K562 (cell line): ENCODE measurements around the gene SLC25A10. TPM values are rescaled to one million over a fixed set of nuclear protein-coding genes. Genes with fewer than 3 reads are reported as not detected.

Experiments used
- BHLHE40 ChIP-seq: IDR thresholded peaks from 2 replicates; pipeline ENCODE4 v1.6.1; 2011; ENCODE audit warnings: low read length, improper control_type of control experiment
- BRD4 ChIP-seq: fragments of 200-600 bp; sonication (generic); IDR thresholded peaks from 2 replicates; pipeline ENCODE4 v1.6.1; 2017; ENCODE audit warnings: inconsistent platforms
- CBFB ChIP-seq: sonication (generic); formaldehyde crosslinking; IDR thresholded peaks from 2 replicates; pipeline ENCODE4 v1.4.0; 2020; ENCODE audit warnings: mild to moderate bottlenecking, missing genetic modification reagents
- CEBPG ChIP-seq, 3 experiments: fragments of 200-800 bp in 1 of 3; sonication (Bioruptor generic) in 1 of 3; sonication (generic) in 1 of 3; formaldehyde crosslinking in 1 of 3; IDR thresholded peaks in 2 of 3; conservative IDR thresholded peaks in 1 of 3; 2 replicates each; pipeline versions ENCODE4 v1.6.1 to v1.8.0; 2016 to 2022; ENCODE audit warnings: missing compliant biosample characterization in 2 of 3, missing genetic modification characterization in 2 of 3, mild to moderate bottlenecking in 1 of 3, missing genetic modification reagents in 1 of 3
- ERF ChIP-seq: fragments of 450-650 bp; formaldehyde crosslinking; IDR thresholded peaks from 2 replicates; pipeline ENCODE4 v1.4.0; 2020; ENCODE audit warnings: mild to moderate bottlenecking, mixed read lengths
- HMGN3 ChIP-seq: IDR thresholded peaks from 2 replicates; pipeline ENCODE4 v1.6.1; 2011; ENCODE audit warnings: borderline replicate concordance, low read depth, mild to moderate bottlenecking, mixed read lengths, low read length; ENCODE audit not compliant: insufficient read length; ENCODE audit errors: extremely low read depth
- LEF1 ChIP-seq: fragments of 450-650 bp; IDR thresholded peaks from 2 replicates; pipeline ENCODE4 v1.6.1; 2016; ENCODE audit warnings: mild to moderate bottlenecking
- MTA2 ChIP-seq: fragments of 450-650 bp; IDR thresholded peaks from 2 replicates; pipeline ENCODE4 v1.6.1; 2016; ENCODE audit warnings: low read depth
- OTX1 ChIP-seq: fragments of 450-650 bp; formaldehyde crosslinking; IDR thresholded peaks from 2 replicates; pipeline ENCODE4 v1.4.0; 2022; ENCODE audit warnings: mild to moderate bottlenecking
- POLR2AphosphoS2 ChIP-seq: IDR thresholded peaks from 2 replicates; pipeline ENCODE4 v1.6.1; 2012; ENCODE audit warnings: low read length, improper control_type of control experiment
- RBM39 ChIP-seq: fragments of 200-400 bp; formaldehyde crosslinking; optimal IDR thresholded peaks from 2 replicates; pipeline ENCODE3; 2018; ENCODE audit warnings: low read depth, low read length
- RUNX1 ChIP-seq: sonication (generic); IDR thresholded peaks from 2 replicates; pipeline ENCODE4 v1.6.1; 2016; ENCODE audit warnings: antibody characterized with exemption, low read depth
- SAFB2 ChIP-seq: fragments of 200-400 bp; formaldehyde crosslinking; IDR thresholded peaks from 2 replicates; pipeline ENCODE4 v1.6.1; 2018; ENCODE audit warnings: borderline replicate concordance, low read length, low read depth, moderate library complexity; ENCODE audit not compliant: severe bottlenecking
- SUPT5H ChIP-seq: fragments of 450-650 bp; IDR thresholded peaks from 2 replicates; pipeline ENCODE4 v1.6.1; 2016
- TBP ChIP-seq: optimal IDR thresholded peaks from 2 replicates; pipeline ENCODE3; 2011; ENCODE audit warnings: low read depth, low read length, improper control_type of control experiment
- WHSC1 ChIP-seq: IDR thresholded peaks from one replicate; pipeline ENCODE4 v1.6.1; 2012; ENCODE audit warnings: low read length, control low read depth, inconsistent platforms
- ZFX ChIP-seq: sonication (generic); formaldehyde crosslinking; IDR thresholded peaks from 2 replicates; pipeline ENCODE4 v1.8.0; 2022; ENCODE audit warnings: mild to moderate bottlenecking, missing genetic modification reagents, moderate library complexity
- polyA plus RNA-seq, 8 experiments: library from polyadenylated mRNA; depleted of rRNA in 4 of 8; stranded (reverse) in 5 of 8; unstranded in 3 of 8; fragments of >200 nt; fragmentation: Nextera tagmentation in 2 of 8; fragmentation: Illumina TruSeq in 1 of 8; extraction: Ambion mirVana in 2 of 8; extraction: Trizol in 1 of 8; gene quantifications; 2 replicates each; pipeline versions ENCODE4 v1.2.1 to v1.2.3, GENCODE V29; 2011 to 2014; ENCODE audit warnings: inconsistent platforms in 1 of 8, missing spikeins in 1 of 8
- total RNA-seq, 7 experiments: library from RNA; depleted of rRNA in 6 of 7; stranded (reverse); fragments of >200 nt in 6 of 7; fragmentation: Illumina TruSeq in 2 of 7; extraction: Trizol in 2 of 7; gene quantifications; 2 replicates each; pipeline versions ENCODE4 v1.2.1 to v1.2.3, GENCODE V29; 2011 to 2021; ENCODE audit warnings: low replicate concordance in 1 of 7
- TF ChIP-seq, protein P1 (sequence below): fragments of 450-650 bp; IDR thresholded peaks from 2 replicates; pipeline ENCODE4 v1.6.1; 2016; ENCODE audit warnings: missing biosample characterization, missing genetic modification characterization
- TF ChIP-seq, protein P2 (sequence below): fragments of 200-800 bp; sonication (Bioruptor generic); IDR thresholded peaks from 2 replicates; pipeline ENCODE4 v1.6.1; 2017; ENCODE audit warnings: missing genetic modification characterization, missing compliant biosample characterization
- TF ChIP-seq, protein P3 (sequence below): sonication (generic); formaldehyde crosslinking; IDR thresholded peaks from 2 replicates; pipeline ENCODE4 v1.8.0; 2022; ENCODE audit warnings: missing genetic modification reagents, mild to moderate bottlenecking, borderline replicate concordance
- TF ChIP-seq, protein P4 (sequence below): sonication (generic); formaldehyde crosslinking; IDR thresholded peaks from 2 replicates; pipeline ENCODE4 v1.8.0; 2022; ENCODE audit warnings: mild to moderate bottlenecking, missing genetic modification reagents, borderline replicate concordance
- TF ChIP-seq, protein P5 (sequence below): fragments of 450-650 bp; formaldehyde crosslinking; IDR thresholded peaks from 2 replicates; pipeline ENCODE4 v1.4.0; 2022; ENCODE audit warnings: missing genetic modification characterization

The SLC25A10 gene
- total and polyA plus RNA-seq, 9 of the 15 experiments (the other 6 are each of a cell fraction or from before 2014, with no cell fraction given) = 0.10 to 85.6 (median 34.3) TPM

DNA sequence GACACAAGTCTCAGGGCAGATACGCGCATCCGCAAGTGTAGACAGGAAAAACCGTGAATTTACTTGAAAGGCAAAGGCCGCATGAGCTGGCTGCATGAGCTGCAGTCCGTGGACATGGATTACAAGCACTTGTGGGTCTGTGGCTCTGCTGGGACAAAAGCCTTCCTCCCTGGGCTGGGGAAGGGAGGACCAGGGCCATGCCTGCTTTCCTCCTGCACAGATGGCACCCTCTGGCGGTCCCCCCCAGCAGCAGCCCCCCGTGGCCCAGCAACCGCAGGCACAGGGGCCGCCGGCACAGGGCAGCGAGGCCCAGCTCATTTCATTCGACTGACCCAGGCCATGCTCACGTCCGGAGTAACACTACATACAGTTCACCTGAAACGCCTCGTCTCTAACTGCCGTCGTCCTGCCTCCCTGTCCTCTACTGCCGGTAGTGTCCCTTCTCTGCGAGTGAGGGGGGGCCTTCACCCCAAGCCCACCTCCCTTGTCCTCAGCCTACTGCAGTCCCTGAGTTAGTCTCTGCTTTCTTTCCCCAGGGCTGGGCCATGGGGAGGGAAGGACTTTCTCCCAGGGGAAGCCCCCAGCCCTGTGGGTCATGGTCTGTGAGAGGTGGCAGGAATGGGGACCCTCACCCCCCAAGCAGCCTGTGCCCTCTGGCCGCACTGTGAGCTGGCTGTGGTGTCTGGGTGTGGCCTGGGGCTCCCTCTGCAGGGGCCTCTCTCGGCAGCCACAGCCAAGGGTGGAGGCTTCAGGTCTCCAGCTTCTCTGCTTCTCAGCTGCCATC, 10.6 kb upstream of the SLC25A10 start (continued):
- TF ChIP-seq, protein P1, sequence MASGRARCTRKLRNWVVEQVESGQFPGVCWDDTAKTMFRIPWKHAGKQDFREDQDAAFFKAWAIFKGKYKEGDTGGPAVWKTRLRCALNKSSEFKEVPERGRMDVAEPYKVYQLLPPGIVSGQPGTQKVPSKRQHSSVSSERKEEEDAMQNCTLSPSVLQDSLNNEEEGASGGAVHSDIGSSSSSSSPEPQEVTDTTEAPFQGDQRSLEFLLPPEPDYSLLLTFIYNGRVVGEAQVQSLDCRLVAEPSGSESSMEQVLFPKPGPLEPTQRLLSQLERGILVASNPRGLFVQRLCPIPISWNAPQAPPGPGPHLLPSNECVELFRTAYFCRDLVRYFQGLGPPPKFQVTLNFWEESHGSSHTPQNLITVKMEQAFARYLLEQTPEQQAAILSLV = no peak
- TF ChIP-seq, protein P2, sequence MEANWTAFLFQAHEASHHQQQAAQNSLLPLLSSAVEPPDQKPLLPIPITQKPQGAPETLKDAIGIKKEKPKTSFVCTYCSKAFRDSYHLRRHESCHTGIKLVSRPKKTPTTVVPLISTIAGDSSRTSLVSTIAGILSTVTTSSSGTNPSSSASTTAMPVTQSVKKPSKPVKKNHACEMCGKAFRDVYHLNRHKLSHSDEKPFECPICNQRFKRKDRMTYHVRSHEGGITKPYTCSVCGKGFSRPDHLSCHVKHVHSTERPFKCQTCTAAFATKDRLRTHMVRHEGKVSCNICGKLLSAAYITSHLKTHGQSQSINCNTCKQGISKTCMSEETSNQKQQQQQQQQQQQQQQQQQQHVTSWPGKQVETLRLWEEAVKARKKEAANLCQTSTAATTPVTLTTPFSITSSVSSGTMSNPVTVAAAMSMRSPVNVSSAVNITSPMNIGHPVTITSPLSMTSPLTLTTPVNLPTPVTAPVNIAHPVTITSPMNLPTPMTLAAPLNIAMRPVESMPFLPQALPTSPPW (CRISPR knock-in tag) = peak; percentile 45; the same call in 1 of the 2 replicates
- TF ChIP-seq RUNX1 (0 out of 2 replicates have a peak, but pooled peaks have one; percentile 58), ERF (0 out of 2 replicates have a peak, but pooled peaks have one; percentile 42), WHSC1 (no peak), HMGN3 (no peak), OTX1 (CRISPR knock-in tag) (no peak), LEF1 (no peak), POLR2AphosphoS2 (peak; percentile 63; the same call in 1 of the 2 replicates), TBP (no peak), CBFB (no peak), CEBPG (CRISPR knock-in tag; IDR thresholded peaks at IDR 0.05) (no peak), CEBPG (tag; conservative IDR thresholded peaks at IDR 0.05 in 1 of 2, IDR thresholded peaks at IDR 0.05 in 1 of 2) (no peak), BRD4 (no peak), SAFB2 (no peak), BHLHE40 (no peak), SUPT5H (peak; percentile 52), ZFX (CRISPR knock-in tag) (peak; percentile 41; the same call in 1 of the 2 replicates), MTA2 (no peak), RBM39 (peak; percentile 35)
- TF ChIP-seq, protein P3, sequence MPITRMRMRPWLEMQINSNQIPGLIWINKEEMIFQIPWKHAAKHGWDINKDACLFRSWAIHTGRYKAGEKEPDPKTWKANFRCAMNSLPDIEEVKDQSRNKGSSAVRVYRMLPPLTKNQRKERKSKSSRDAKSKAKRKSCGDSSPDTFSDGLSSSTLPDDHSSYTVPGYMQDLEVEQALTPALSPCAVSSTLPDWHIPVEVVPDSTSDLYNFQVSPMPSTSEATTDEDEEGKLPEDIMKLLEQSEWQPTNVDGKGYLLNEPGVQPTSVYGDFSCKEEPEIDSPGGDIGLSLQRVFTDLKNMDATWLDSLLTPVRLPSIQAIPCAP = no peak
- TF ChIP-seq, protein P4, sequence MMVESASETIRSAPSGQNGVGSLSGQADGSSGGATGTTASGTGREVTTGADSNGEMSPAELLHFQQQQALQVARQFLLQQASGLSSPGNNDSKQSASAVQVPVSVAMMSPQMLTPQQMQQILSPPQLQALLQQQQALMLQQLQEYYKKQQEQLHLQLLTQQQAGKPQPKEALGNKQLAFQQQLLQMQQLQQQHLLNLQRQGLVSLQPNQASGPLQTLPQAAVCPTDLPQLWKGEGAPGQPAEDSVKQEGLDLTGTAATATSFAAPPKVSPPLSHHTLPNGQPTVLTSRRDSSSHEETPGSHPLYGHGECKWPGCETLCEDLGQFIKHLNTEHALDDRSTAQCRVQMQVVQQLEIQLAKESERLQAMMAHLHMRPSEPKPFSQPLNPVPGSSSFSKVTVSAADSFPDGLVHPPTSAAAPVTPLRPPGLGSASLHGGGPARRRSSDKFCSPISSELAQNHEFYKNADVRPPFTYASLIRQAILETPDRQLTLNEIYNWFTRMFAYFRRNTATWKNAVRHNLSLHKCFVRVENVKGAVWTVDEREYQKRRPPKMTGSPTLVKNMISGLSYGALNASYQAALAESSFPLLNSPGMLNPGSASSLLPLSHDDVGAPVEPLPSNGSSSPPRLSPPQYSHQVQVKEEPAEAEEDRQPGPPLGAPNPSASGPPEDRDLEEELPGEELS = no peak
- TF ChIP-seq, protein P5, sequence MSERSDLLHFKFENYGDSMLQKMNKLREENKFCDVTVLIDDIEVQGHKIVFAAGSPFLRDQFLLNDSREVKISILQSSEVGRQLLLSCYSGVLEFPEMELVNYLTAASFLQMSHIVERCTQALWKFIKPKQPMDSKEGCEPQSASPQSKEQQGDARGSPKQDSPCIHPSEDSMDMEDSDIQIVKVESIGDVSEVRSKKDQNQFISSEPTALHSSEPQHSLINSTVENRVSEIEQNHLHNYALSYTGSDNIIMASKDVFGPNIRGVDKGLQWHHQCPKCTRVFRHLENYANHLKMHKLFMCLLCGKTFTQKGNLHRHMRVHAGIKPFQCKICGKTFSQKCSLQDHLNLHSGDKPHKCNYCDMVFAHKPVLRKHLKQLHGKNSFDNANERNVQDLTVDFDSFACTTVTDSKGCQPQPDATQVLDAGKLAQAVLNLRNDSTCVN = no peak
